RPMI8226 (cell line): Measurements from ENCODE around the gene MRPL49.
"Not testable (repeated sequence)": the region's sequence is repeated elsewhere in the genome, so short reads cannot be mapped to it uniquely, and the experiment has no call there.

Source experiments
- DNase-seq: peaks from one replicate; pipeline ENCODE4 v3.0.0-alpha.2; 2015

MRPL49 gene

DNA sequence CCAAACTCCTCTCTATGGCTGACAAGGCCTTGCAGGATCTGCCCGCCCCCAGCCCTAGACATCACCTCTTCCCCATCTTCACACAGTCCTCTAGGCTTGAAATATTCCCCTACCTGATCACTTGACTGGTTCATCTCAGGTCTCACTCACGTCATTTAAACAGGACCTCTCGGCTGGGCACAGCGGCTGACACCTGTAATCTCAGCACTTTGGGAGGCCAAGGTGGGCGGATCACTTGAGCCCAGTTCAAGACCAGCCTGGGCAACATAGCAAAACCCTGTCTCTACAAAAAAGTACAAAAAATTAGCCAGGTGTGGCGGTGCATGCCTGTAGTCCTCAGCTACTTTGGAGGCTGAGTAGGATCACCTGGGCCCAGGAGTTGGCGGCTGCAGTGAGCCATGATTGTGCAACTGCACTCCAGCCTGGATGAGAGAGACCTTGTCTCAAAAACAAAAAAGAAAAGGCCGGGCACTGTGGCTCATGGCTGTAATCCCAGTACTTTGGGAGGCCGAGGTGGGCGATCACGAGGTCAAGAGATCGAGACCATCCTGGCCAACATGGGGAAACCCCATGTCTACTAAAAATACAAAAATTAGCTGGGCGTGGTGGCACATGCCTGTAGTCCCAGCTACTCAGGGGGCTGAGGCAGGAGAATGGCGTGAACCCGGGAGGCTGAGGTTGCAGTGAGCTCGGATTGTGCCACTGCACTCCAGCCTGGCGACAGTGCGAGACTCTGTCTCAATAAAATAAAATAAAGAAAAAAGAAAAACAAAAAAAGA is 3.0 kb upstream of the MRPL49 start:
- DNase-seq: not testable (repeated sequence)

DNA sequence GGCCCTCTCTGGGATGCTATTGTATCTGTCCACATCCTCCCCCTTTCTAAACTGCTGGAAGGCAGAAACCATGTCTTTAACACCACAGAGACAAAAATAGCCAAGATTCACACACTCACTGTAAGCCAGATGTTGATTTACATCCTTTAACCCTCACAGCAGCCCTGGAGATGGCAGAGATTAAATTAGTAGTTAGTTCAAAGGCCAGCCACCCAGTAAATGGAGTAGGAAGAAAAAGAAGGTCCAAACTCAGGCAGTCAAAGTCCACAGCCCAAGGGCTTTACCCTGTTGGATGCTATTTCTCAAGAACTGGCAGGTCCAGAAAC is 2.5 kb upstream of the MRPL49 start:
- no peak for DNase-seq

DNA sequence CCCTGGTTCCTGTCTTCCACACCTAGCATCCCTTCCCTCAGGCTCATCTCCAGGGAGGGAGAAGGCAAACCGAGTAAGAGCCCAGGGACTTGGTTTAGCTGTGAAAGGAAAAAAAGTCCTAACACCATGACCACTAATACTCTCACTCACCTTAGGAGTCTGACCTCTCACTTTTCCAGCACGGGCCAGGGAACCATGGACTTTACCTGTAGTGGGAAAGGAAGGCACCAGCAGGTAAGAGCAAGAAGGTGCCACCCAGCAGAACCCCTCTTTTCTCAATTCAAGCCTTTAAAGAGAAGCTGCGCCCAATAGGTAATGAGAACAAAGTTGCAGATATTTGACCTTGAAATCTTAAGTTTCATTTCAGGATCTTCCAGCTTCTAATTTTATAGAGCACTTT is 1.3 kb upstream of the MRPL49 start:
- no peak for DNase-seq

- peak; percentile 58 for DNase-seq
Measured at GRCh38 chr11:65121447-65121864, 665 bp upstream of the MRPL49 start.

- DNase-seq: no peak
Measured at GRCh38 chr11:65124480-65125196, 2.5 kb downstream of the MRPL49 start.

GRCh38 chr11:65125197-65126056 is 3.3 kb downstream of the MRPL49 start:
- no peak for DNase-seq

DNA sequence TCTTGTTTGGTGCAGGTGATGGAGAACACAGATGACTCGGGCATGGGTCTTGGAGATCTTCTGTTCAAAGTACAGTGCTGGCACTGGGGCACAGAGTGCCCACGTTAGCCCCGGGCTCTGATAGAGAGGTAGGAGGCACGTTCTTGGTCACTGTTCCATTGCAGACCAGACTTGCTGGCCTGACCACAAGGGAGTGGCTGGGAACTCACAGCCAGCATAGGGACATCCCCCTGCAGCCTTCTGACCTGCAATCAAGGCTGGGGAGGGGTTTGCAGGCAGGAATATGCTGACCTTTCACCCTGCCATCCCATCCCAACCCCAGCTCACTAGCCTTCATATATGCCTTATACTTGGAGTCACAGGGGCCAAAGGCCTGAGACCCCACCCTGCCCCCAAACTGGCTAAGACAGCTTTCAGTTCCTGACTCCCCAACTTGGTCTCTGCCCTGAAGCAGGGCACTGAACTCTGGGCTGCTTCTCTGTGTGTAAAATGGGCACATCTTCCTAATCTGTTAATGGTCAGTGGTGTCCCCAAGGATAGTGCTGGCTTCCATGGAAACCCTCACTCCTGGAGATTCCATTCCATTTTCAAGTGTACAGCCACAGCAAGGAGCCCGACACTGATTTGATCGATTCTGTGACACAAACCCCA is 4.6 kb downstream of the MRPL49 start:
- no peak for DNase-seq

DNA sequence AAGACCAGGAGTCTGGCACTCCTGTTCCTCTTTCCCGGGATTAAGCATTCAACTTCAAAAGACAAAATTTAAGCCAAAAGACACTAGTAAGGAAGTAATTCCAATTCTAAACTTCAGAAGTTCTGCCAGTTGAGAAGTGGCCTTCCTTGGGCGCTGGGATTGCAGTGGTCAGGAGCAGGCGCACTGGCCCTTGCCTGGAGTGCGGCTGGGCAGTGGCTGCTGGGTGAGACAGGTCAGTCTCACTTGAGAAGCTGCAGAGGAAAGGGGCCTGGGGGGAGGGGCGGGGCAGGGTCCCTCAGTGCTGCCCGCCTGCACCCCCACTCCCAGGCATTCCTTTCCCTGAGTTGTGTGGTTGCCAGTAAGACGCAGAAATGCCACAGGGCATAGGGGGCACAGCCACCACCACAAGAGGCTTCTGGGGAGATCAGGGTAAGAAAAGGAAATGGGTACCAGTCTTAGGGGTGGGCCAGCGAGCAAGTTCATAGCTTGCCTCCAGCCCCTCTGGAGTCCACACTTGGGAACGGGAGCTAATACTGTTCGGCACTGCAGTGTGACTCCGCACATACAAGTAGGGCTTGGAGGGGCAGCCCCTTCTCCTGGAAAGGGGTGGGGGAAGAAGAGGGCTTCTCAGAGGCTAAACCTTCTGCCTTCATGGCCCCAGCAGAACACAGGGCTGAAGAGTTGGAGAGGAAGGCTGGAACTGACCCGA is 5.5 kb downstream of the MRPL49 start:
- no peak for DNase-seq

- no peak for DNase-seq
Measured at GRCh38 chr11:65128182-65129145, 6.3 kb downstream of the MRPL49 start.

GRCh38 chr11:65129649-65130441 is 7.7 kb downstream of the MRPL49 start:
- no peak for DNase-seq

- DNase-seq: no peak
Measured at GRCh38 chr11:65130631-65131416, 8.7 kb downstream of the MRPL49 start.

- no peak for DNase-seq
Measured at GRCh38 chr11:65131417-65131776, 9.3 kb downstream of the MRPL49 start.

- DNase-seq: no peak
Measured at GRCh38 chr11:65131895-65132237, 9.7 kb downstream of the MRPL49 start.

- no peak for DNase-seq
Measured at GRCh38 chr11:65132238-65132987, 10.3 kb downstream of the MRPL49 start.

- peak; percentile 88 for DNase-seq
Measured at GRCh38 chr11:65132988-65133700, 11.0 kb downstream of the MRPL49 start.

DNA sequence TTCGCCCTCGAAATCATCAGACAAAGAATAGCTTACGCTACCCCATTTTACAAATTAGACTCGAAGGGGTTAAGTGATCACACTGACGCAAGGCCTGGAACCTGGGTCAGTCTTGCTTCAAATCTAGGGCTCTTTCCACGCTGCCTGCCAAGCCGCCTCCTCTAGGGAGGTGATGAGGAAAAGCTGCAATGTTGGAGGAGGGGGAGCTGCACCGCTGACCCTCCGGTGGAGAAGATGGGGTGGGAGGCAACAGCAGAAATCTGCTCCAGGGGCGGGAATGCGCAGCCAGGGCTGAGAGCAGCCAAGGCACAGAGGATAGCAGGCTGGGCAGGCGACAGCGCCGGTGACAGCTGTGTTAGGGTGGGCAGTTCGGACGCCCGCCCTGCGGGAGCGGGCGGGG is 11.6 kb downstream of the MRPL49 start:
- DNase-seq: no peak

- DNase-seq: peak; percentile 97
Measured at GRCh38 chr11:65134240-65134951, 12.3 kb downstream of the MRPL49 start, which contains the start of gene SYVN1. SYVN1 (minus strand) TSS chr11:65134519; CDS start chr11:65133601, 918 bp downstream.
